Activated CD8-positive, alpha-beta memory T cell treated with anti-CD3 and anti-CD28 coated beads for 1 hour (primary cell): ENCODE results near the gene RABGAP1L.
"Not testable (repeated sequence)": the region's sequence is repeated elsewhere in the genome, so short reads cannot be mapped to it uniquely, and the experiment has no call there.

Experiments used
- DNase-seq, 2 donors: peaks; one replicate each; pipeline ENCODE4 v3.0.0-alpha.2; 2020; ENCODE audit warnings: low read depth in 1 of 2; ENCODE audit errors: extremely low read depth in 1 of 2

The RABGAP1L gene

GRCh38 chr1:174358786-174359453 is 199.6 kb downstream of the RABGAP1L start:
- DNase-seq, result no peak

- DNase-seq, result no peak
Observed at GRCh38 chr1:174359454-174359805, 200.1 kb downstream of the RABGAP1L start.

GRCh38 chr1:174364996-174365736 is 205.8 kb downstream of the RABGAP1L start:
- no peak for DNase-seq

- DNase-seq, result no peak
Observed at GRCh38 chr1:174366946-174367345, 207.6 kb downstream of the RABGAP1L start.

GRCh38 chr1:174367892-174368291 is 208.6 kb downstream of the RABGAP1L start:
- no peak for DNase-seq

- no peak for DNase-seq
Observed at GRCh38 chr1:174376030-174376429, 216.7 kb downstream of the RABGAP1L start.

- no peak for DNase-seq
Observed at GRCh38 chr1:174391716-174392115, 232.4 kb downstream of the RABGAP1L start.

GRCh38 chr1:174393885-174394284 is 234.6 kb downstream of the RABGAP1L start:
- no peak for DNase-seq

GRCh38 chr1:174397261-174397660 is 237.9 kb downstream of the RABGAP1L start:
- DNase-seq, result no peak

- DNase-seq, result no peak
Observed at GRCh38 chr1:174398246-174398645, 238.9 kb downstream of the RABGAP1L start.

- DNase-seq, result no peak
Observed at GRCh38 chr1:174399211-174399610, 239.9 kb downstream of the RABGAP1L start.

GRCh38 chr1:174401075-174401474 is 241.8 kb downstream of the RABGAP1L start:
- DNase-seq, result no peak

GRCh38 chr1:174405219-174405618 is 245.9 kb downstream of the RABGAP1L start:
- DNase-seq, result no peak

GRCh38 chr1:174406421-174406820 is 247.1 kb downstream of the RABGAP1L start:
- no peak for DNase-seq

GRCh38 chr1:174407665-174408064 is 248.3 kb downstream of the RABGAP1L start:
- DNase-seq, result no peak

GRCh38 chr1:174408146-174408545 is 248.8 kb downstream of the RABGAP1L start:
- DNase-seq, result no peak

GRCh38 chr1:174409801-174410200 is 250.5 kb downstream of the RABGAP1L start:
- DNase-seq, result not testable (repeated sequence)

GRCh38 chr1:174413632-174414031 is 254.3 kb downstream of the RABGAP1L start:
- no peak for DNase-seq

GRCh38 chr1:174414203-174414602 is 254.9 kb downstream of the RABGAP1L start:
- no peak for DNase-seq

GRCh38 chr1:174415506-174415905 is 256.2 kb downstream of the RABGAP1L start:
- DNase-seq, result no peak

- DNase-seq, result no peak
Observed at GRCh38 chr1:174417921-174418320, 258.6 kb downstream of the RABGAP1L start.

GRCh38 chr1:174425121-174425520 is 265.8 kb downstream of the RABGAP1L start:
- no peak for DNase-seq
